ENCODE data around the gene CST1. TPM values are rescaled to one million over a fixed set of nuclear protein-coding genes. Genes with fewer than 3 reads are reported as not detected.
"Not testable (repeated sequence)": the region's sequence is repeated elsewhere in the genome, so short reads cannot be mapped to it uniquely, and the experiment has no call there.

Gene CST1
- total RNA-seq, 6 experiments from 2014 or later = not detected

- no peaks in the 10 kb centered on the region for H3K36me3 Mint-ChIP-seq (ENCODE audit: low read depth)
Measured at GRCh38 chr20:23725102-23725501, 25.6 kb downstream of the CST1 start.

GRCh38 chr20:23723659-23724307 lies 27.0 kb downstream of the CST1 start:
- DNase-seq = peak; percentile 24

More at GRCh38 chr20:23725102-23725501, 25.6 kb downstream of the CST1 start:
- no peak overlapping the region for H3K4me3 Mint-ChIP-seq
- no peak overlapping the region for H3K27ac Mint-ChIP-seq
- H3K27me3 Mint-ChIP-seq (ENCODE audit: insufficient read depth) = peaks cover 12% of the 10 kb centered on the region; the same call in 1 of the 2 replicates
- H3K4me1 Mint-ChIP-seq (ENCODE audit: low read depth) = no peaks in the 10 kb centered on the region
- no peaks in the 10 kb centered on the region for H3K9me3 Mint-ChIP-seq
- no peak for TF ChIP-seq CTCF (IDR thresholded peaks at IDR 0.05)
- no peak for DNase-seq

GRCh38 chr20:23722851-23723250 lies 27.9 kb downstream of the CST1 start:
- H3K4me1 Mint-ChIP-seq (ENCODE audit: low read depth); H3K9me3 Mint-ChIP-seq; DNase-seq; H3K36me3 Mint-ChIP-seq (ENCODE audit: low read depth); H3K4me3 Mint-ChIP-seq; H3K27ac Mint-ChIP-seq; H3K27me3 Mint-ChIP-seq (ENCODE audit: insufficient read depth): not testable (repeated sequence)

More at GRCh38 chr20:23723659-23724307, 27.0 kb downstream of the CST1 start:
- not testable (repeated sequence) for H3K27me3 Mint-ChIP-seq (ENCODE audit: insufficient read depth); H3K27ac Mint-ChIP-seq; H3K4me3 Mint-ChIP-seq; H3K4me1 Mint-ChIP-seq (ENCODE audit: low read depth); H3K9me3 Mint-ChIP-seq; H3K36me3 Mint-ChIP-seq (ENCODE audit: low read depth)
- peak; percentile 86 for TF ChIP-seq CTCF (IDR thresholded peaks at IDR 0.05)

- Mint-ChIP-seq H3K9me3 (no peaks in the 10 kb centered on the region), H3K36me3 (ENCODE audit: low read depth) (no peaks in the 10 kb centered on the region), H3K4me1 (ENCODE audit: low read depth) (no peaks in the 10 kb centered on the region), H3K27me3 (ENCODE audit: insufficient read depth) (peaks cover 10% of the 10 kb centered on the region), H3K4me3 (no peak overlapping the region), H3K27ac (no peak overlapping the region)
- no peak for DNase-seq
- TF ChIP-seq CTCF (IDR thresholded peaks at IDR 0.05) = no peak
Measured at GRCh38 chr20:23721962-23722361, 28.8 kb downstream of the CST1 start.

- not testable (repeated sequence) for DNase-seq; H3K27ac Mint-ChIP-seq; H3K4me3 Mint-ChIP-seq; H3K4me1 Mint-ChIP-seq (ENCODE audit: low read depth); H3K36me3 Mint-ChIP-seq (ENCODE audit: low read depth); H3K9me3 Mint-ChIP-seq
- H3K27me3 Mint-ChIP-seq (ENCODE audit: insufficient read depth) = peaks cover 12% of the 10 kb centered on the region
Measured at GRCh38 chr20:23719351-23719750, 31.4 kb downstream of the CST1 start.

- H3K9me3 Mint-ChIP-seq; DNase-seq; H3K27ac Mint-ChIP-seq; H3K4me1 Mint-ChIP-seq (ENCODE audit: low read depth); H3K4me3 Mint-ChIP-seq; H3K36me3 Mint-ChIP-seq (ENCODE audit: low read depth): not testable (repeated sequence)
- H3K27me3 Mint-ChIP-seq (ENCODE audit: insufficient read depth) = peaks cover 14% of the 10 kb centered on the region
Measured at GRCh38 chr20:23711778-23712177, 39.0 kb downstream of the CST1 start.

GRCh38 chr20:23710771-23711170 lies 40.0 kb downstream of the CST1 start:
- H3K27ac Mint-ChIP-seq = no peak overlapping the region
- no peaks in the 10 kb centered on the region for H3K9me3 Mint-ChIP-seq
- peaks cover 20% of the 10 kb centered on the region for H3K27me3 Mint-ChIP-seq (ENCODE audit: insufficient read depth)
- no peak overlapping the region for H3K4me3 Mint-ChIP-seq
- no peaks in the 10 kb centered on the region for H3K4me1 Mint-ChIP-seq (ENCODE audit: low read depth)
- no peaks in the 10 kb centered on the region for H3K36me3 Mint-ChIP-seq (ENCODE audit: low read depth)
- TF ChIP-seq CTCF (IDR thresholded peaks at IDR 0.05) = no peak
- no peak for DNase-seq
